ENCODE measurements around the gene AGO4.

AGO4 gene

GRCh38 chr1:35894656-35895055, 86.8 kb downstream of the AGO4 start:
- DNase-seq (ENCODE audit: low read depth, low spot score): no peak

- no peak for DNase-seq (ENCODE audit: low read depth, low spot score)
Observed at GRCh38 chr1:35899941-35900340, 92.1 kb downstream of the AGO4 start.

GRCh38 chr1:35901235-35901634, 93.4 kb downstream of the AGO4 start:
- DNase-seq (ENCODE audit: low read depth, low spot score): no peak

GRCh38 chr1:35902671-35903070, 94.9 kb downstream of the AGO4 start:
- DNase-seq (ENCODE audit: low read depth, low spot score): no peak

Data from brain pericyte (primary cell).